HG03432 (cell line): ENCODE results near the gene COA1.
A peak's percentile ranks its signal among the peaks of the same experiment; 100 is the strongest.
"Not testable (repeated sequence)": the region's sequence is repeated elsewhere in the genome, so short reads cannot be mapped to it uniquely, and the experiment has no call there.

Experiments
- ATAC-seq: cut with Tn5 transposase; IDR thresholded peaks from one replicate; pipeline ENCODE4 v1.9.1; 2021; ENCODE audit warnings: mild to moderate bottlenecking, moderate library complexity; ENCODE audit not compliant: unreplicated experiment

The COA1 gene

DNA sequence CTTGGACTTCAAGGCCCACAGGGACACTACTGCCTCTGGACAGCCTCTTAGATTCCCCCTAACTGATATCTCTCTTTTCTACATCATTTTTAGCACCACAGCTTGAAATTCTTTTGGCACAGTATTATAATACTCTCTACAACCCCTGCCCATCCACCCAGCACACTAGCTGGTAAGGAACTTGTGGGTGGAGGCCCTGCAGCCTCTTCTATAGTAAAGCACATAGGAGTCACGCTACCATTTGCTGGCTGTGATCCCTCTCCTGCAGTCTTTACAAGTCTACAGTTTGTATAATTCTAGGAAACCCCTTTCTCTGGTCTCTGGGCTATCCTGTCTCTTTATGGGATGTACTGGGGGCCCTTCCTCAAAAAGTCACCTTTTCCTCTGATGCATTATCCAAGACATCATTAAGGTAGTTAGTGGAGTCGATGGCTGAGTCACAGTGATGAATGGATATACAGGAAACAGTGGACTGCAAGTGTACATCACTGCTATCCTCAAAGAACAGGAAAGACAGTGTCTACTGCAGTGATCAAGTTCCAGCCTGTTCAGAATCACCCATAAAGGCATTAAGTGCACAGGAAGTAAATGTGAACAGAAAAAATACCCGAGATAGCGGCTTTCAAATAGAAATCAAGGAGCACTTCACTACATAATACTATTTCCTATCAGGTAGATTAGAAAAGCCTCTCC is 92.1 kb downstream of the COA1 start:
- ATAC-seq, result no peak

DNA sequence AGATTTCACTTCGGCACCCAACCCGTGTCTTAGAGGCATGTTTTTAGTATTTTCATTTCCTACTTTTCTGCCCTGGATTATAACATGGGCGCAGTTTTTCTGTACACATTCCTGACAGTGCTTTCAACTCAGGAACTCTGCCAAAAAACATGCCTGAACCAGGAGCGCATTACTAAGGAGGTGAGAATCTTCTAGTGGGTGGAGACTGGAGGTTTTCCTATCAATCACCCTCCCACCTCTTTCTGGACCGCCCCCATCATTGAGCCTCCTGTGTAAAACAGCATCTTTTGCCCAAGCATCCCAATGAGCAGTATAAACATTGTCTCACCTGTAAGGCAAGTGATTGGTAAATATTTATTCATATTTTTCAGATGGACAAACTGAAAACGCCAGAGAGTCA is 93.2 kb downstream of the COA1 start:
- ATAC-seq, result no peak

DNA sequence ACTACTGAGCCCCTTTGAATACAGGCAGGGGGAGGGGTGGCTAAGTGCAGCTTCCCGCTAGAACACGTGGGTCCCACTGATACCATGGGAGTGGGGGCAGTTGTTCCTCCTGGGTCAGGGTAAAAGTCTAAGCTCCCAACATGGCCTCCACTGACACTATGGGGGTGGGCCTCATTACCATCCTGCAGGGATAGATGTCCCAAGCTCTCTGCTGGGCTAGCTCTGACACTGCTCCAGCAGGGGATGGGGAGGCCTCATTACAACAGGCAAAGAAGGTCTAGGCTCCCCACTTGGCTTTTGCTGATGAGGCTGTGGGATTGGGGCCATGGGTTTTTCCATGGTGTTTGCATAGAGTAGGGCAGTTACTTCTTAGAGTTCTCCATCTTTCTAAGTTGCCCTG is 94.9 kb downstream of the COA1 start:
- ATAC-seq, result no peak

DNA sequence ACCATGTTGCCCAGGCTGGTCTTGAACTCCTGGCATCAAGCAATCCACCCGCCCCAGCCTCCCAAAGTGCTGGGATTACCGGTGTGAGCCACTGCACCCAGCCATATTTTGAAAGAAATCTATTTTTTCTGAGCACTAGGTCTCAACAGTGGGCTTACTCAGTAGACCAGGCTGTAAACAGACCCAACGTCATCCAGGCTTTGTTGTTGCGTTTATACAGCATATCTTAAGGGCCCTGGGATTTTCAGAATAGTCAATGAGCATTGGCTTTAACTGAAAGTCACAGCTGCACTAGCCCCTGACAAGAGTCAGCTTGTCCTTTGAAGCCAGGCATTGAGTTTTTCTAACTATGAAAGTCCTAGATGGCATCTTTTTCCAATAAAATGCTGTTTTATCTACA is 96.6 kb downstream of the COA1 start:
- ATAC-seq, result no peak

DNA sequence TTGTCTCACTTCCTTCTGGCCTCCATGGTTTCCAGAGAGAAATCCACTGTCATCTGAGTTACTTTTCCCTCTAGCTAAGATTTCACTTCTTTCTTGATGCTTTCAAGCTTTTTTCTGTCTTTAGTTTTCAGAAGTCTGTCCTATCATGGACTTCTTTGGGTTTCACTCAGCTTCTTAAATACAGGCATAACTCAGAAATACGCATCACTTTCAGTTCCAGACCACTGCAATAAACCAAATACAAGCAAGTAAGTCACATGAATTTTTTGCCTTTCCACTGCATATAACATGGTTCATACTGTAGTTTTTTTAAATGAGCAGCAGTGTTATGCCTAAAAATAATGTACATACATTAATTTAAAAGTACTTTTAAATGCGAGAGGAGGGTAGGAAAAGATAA is 97.8 kb downstream of the COA1 start:
- ATAC-seq, result no peak

DNA sequence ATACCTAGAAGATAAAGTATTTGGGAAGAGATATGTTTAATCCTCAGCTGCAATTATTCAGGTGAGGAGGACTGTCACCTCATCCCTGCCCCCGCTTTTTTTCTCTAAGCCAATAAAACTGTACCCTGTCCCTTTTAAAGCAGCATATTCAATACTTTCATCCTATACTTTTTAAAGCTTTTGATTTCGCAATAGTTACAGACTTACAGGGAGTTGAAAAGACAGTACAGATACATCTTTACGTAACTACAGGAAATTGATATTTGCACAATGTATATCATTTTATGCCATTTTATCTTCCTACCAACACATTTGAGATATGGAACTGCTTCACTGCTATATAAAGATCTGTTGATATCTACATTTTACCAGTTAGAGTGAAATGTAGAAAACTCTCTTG is 98.8 kb downstream of the COA1 start:
- no peak for ATAC-seq

DNA sequence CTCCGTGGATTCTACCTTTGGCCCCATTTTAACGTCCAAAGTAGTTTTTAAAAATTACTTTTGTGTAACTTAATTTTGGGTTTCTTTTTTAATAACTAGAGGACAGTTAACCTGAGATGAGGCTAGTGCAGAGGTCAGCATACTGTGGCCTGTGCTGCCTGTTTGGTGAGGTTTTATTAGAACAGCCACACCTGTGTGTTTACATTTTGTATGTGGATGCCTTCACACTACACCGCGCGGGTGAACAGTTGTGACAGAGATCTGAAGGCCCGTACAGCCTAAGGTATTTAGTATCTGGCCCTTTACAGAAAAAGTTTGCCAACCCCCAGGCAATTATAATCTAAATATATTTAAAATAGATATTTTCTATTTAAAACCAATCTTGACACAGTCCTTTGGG is 99.5 kb downstream of the COA1 start:
- no peak for ATAC-seq

DNA sequence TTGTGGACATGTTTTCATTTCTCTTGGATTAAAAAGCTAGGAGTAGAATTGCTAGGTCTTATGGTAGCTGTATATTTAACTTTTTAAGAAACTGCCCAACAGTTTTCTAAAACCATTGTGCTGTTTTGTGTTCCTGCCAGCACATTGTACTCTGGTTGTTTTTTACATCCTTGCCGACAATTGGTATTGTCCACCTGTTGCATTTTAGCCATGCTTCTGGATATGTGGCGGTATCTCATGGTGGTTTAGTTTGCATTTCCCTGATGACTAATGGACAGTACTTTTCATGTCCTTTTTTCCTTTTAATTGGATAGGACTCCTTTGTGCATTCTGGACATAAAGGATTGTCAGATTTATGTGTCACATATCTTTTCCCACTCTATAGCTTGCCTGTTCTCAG is 100.9 kb downstream of the COA1 start:
- ATAC-seq, result no peak

DNA sequence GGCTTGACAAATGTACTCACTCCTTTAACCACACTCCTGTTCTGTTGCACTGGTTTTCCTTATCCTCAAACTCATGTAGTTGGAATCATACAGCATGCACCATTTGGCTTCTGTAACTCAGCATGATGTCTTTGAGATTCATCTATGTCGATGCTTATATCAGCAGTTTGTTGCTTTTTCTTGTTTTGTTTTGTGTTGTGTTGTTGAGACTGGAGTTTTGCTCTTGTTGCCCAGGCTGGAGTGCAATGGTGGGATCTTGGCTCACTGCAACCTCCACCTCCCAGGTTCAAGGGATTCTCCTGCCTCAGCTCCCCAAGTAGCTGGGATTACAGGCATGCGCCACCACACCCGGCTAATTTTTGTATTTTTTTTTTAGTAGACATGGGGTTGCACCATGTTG is 101.5 kb downstream of the COA1 start:
- ATAC-seq, result not testable (repeated sequence)

DNA sequence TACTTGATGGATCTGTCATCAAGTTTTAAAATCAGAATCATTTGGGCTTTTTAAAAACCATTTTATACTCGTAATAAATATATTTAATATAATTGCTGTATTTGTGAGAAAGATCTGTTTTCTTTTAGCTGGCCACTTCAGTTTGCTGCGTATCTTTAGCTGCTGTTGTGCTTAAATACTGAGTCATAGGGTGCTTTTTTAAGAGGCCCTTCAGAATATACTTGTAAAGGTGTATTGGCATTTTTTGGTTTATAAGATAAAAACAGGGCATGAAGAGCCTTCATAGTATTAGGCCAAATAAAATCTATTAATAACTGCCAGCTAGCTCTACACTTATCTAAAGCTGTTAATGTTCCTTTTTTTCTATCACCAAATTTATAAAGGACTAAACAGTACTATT is 102.6 kb downstream of the COA1 start:
- ATAC-seq, result no peak

DNA sequence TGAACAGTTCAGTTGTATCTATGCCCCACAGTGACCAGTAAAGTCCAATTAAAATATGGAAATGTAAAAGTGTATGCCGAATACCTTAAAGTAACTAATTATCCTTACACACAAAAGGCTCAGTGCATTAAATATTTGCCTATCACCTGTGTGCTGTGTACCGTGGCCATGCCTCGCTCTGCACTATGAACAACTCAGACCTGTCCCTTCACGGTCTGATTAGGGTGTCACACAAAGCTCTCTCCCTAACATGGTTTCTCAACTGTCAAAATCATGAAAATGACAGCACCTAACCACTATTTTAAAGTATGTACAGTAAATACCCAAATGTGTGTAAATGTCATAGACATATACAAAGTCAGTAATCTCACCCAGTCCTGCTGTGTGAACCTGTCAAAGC is 103.3 kb downstream of the COA1 start:
- peak; percentile 38 for ATAC-seq

DNA sequence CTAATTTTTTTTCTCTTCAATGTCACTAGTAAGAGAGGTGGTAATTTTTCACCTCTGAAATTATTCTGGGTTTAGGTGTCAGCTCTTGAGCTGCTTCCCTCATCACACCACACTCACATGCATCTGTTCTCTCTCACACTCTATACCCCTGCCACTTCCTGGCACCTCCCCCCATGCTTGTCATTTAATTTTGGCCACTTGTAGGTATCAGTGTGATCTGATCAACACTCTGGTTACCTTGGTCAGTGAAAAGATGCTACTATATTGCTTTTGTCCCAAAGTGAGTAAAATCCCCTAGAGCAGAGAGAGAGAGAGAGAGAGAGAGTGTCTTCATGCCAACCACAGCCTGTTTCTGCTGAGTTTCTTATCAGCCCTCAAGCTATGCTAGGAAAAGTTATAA is 103.9 kb downstream of the COA1 start:
- peak; percentile 68 for ATAC-seq

DNA sequence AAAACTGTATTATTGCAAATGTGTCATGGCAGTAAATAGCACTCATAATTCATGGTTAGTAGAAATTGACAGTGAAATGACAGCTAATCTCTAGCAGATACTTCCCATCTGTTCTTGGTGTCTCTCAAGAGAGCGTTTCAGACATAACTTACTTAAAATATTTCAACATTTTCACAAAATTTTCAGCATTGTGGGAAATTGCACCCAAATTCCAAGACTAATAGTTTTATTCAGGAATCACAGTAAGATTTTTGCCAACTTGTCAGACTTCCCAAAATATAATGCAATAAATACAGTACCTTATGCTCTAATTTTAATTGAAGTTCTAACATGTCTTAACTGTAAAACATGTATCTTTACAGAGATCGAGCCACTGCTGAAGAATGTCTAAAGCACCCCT is 105.2 kb downstream of the COA1 start:
- no peak for ATAC-seq

DNA sequence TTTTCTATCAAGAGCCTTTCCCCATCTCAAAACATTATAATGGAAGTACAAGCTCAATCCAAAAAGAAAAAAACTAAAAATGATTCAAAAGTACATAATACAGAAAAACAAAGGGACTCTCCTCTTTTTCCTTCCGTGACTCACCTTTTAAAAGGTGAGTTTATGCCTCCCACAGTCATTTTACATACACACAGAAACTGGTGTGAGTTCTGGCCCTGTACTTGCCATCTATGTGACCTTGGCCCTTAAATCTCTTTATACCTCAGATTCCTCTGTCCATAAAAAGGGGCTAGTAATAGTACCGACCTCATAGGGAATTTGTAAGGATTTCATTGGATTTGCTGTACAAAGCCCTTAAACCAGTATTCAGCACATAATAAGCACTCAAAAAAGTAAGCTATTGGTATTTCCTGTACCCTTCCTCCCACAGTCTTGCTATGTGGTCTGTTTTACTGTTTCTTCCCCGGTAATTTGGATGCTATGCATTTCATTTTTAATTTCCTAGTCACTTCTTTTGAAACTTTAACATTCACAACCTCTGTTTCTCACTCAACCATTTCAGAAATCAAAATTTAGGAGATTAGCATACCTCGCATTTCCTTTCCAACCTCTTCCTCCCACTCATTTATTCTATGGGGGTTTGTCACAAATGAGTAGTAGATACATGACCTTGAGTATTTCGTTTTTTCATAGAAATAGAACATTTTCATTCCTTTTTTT is 107.4 kb downstream of the COA1 start:
- no peak for ATAC-seq

DNA sequence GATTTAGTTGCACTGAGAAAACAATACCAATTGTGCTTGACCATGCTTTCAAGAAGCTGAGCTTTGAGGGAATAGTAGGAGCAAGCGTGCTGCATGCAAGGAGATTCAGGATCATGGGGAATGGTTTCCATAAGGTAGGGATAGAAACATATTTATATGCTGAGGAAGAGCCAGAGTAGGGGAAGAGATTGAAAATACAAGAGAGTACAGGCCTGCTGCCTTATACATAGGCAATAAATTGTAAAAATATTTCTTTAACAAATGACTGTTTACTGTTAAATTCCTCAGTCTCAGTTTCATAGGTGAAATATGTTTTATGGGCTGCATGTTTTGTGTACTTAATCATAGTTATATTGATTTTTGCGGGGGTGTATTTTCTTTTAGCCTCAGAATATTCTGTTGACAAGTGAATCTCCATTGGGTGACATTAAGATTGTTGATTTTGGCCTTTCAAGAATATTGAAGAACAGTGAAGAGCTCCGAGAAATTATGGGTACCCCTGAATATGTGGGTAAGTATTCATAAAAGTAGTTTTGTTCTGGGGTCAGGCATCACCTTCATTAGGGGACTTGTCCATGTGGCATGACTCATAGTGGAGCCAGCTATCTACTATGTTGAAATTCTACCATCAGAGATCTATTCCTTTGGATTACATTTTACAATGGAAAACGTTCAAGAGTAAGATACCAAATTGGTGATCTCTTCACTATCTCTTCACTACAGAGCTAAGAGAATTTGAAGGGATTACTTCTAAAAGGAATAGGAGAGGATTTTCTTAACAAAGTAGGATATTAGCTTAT is 109.9 kb downstream of the COA1 start:
- no peak for ATAC-seq

DNA sequence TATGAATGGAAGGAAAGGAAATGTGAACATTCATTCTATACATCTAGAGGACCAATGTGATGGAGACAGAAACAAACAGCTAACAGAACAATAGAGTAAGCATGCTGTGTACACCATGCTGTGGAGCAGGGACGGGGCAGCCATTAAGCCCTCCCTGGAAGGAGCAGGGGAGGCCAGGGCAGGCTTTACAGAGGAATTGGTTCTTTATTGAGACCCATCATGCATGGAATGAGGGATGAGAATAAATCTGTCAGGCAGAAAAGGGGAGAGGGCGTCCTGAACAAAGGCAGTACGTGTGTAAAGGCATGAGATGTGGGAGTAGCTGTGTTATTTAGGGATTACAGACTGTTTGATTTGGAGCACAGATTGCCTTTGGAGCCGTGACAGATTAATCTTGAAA is 111.2 kb downstream of the COA1 start:
- no peak for ATAC-seq

DNA sequence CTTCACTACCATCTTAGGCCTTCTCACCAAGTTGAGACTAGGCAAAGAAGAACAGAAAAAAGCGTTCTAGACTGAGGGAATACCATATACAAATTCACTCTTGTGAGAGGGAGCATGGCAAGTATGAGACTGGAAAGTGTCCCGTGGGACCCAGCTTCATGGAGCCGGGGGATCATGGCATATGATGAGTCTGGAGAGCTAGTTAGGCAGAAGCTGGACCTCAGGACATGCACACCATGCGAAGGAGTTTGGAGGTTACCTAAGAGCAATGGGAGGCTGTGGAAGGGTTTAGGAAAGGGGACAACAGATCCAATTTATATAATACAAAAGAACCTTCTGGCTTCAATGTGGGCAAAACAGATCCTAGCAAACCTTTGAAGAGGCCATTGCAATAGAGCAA is 112.3 kb downstream of the COA1 start:
- no peak for ATAC-seq

DNA sequence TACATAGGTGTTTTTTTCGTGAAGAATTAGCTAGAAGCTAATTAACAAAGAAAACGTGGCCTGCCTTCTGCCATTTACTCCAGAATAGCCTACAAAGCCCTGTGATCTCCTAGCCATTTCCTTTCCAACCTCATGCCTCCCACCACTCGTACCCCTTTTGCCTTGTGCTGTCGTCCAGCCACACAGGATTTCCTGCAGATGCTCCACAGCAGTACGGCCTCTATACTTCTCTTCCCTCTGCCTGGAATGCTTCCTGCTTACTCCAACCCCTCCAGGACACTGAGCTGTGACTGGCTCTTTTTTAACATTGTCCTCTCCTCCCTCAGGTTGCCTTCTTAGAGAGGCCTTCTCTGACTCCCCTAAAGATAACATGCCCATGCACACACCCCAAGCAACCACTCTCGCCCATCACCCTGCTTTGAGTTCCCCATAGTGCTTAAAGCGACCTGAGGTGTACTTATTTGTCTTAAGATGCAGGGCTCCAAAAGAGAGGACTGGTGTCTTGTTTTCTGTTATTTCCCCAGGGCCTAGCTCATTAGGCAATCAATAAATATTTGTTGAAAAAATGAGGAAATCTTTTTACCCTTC is 113.7 kb downstream of the COA1 start:
- ATAC-seq, result no peak

DNA sequence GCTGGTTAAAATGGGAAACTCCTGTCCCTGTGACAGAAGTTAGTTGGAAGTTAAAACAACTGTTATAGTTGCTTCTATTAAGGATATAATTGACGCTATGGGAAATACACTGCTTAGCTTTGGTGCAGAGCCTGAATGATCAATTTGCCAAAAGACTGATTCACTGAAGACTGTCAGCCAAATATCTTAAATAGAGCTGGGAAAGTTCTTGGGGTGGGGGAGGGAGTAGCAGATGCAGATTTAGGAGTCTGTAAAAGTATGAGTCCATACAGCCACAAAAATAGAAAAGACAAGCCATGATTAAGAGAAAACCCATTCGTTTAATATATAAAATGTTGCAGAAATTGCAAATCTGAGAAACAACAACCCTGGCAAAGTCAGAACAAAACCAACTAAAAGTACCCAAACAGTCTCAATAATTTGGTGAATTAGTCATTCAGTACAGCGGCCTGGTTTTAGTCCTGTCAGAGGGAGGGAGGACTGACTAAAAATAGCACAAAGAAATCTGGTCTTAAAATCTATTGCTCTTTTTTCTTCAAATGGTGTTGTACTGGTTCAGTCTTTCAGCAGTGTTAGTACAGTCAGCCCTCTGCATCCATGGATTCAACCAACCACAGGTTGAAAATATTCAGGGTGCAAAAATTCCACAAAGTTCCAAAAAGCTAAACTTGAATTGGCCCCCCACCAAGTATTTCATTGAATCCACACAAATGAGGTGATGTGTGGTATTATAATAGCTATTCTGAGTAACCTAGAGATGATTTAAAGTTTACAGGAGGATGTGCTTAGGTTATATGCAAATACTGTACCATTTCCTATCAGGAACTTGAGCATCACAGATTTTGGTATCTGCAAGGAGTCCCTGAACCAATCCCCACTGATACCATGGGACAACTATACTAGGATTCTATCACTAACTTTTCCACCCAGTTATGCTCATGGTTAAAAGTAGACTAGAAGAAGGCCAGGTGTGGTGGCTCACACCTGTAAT is 116.4 kb downstream of the COA1 start:
- ATAC-seq, result peak; percentile 89

DNA sequence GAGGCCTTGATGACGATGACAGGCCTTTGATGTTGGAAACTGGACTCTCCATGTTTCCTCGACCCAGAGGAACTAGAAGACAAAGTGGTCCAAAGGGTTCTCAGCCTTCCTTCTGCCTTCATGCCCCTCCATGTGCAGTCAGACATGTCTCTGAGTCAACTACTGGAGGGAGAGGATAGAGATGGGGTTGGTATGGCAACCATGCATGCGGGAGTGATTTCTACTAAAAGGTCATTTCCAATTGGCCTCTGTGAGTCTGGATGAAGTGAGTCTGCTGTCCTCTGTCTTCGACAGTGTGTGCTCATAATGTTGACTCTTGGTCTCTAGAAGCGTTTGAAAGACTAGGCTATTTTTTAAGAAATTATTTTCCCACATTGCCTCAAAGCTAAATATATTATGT is 117.2 kb downstream of the COA1 start:
- ATAC-seq, result no peak
